K562 (cell line): Measurements from ENCODE around the gene MAGI1.

Source experiments
- GABPA ChIP-seq: fragments of 200-800 bp; sonication (Bioruptor generic); conservative IDR thresholded peaks from 2 replicates; pipeline ENCODE4 v1.6.1; 2016; ENCODE audit warnings: low read depth, missing genetic modification characterization, missing compliant biosample characterization
- POLR3G ChIP-seq: IDR thresholded peaks from 2 replicates; pipeline ENCODE4 v1.6.1; 2011; ENCODE audit not compliant: insufficient read length, insufficient replicate concordance; ENCODE audit errors: extremely low read depth
- RFX5 ChIP-seq: IDR thresholded peaks from 2 replicates; pipeline ENCODE4 v1.6.1; 2011; ENCODE audit warnings: low read depth, mild to moderate bottlenecking, improper control_type of control experiment, low read length
- TF ChIP-seq, protein P1 (sequence below): sonication (generic); formaldehyde crosslinking; IDR thresholded peaks from 2 replicates; pipeline ENCODE4 v1.8.1; 2022; ENCODE audit warnings: missing genetic modification reagents
- TF ChIP-seq, protein P2 (sequence below): sonication (generic); formaldehyde crosslinking; IDR thresholded peaks from 2 replicates; pipeline ENCODE4 v1.8.0; 2022; ENCODE audit warnings: mild to moderate bottlenecking, missing genetic modification reagents, borderline replicate concordance
- TF ChIP-seq, protein P3 (sequence below): sonication (generic); formaldehyde crosslinking; IDR thresholded peaks from 2 replicates; pipeline ENCODE4 v1.8.0; 2022; ENCODE audit warnings: mild to moderate bottlenecking, missing genetic modification reagents

DNA sequence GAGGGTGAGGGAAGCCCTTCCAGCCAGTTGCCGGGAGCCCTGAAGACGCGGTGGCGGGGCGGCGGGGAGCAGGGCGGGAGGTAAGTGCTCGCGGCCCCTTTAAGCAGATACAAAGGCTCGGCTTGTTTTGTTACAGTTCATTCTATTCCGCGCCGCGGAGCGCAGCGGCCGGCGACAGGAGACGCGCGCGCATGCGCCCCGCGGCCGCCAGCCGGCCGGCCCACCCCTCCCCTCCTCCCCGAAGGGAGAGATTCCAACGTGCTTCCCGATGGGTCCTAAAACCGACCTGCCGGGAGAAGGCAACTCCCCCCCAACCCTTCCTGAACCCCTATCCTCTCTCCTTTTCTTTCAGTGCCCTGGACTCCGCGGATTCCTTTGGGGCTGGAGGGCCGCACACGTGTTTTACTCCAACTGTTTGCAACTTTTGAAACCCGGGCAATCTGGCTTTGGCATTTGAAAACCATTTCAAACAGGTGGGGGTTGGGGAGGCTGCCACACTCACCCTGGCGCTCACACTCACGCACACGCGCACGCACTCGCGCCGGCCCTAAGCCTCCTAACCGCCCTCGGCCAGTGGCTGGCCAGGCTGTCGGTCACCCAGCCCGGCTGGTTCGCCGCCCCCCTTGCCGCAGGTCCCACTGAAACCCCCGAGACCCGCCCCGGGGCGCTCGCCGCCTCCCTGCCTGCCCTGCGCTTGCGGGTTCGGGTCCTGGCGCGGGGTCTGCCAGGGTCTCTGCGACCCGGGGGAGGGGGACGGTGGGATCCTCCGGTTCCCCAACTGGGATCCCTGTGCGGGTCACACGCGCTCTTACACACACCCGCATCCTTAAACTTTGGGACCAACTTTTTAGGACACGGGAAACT lies at the start of gene MAGI1:
- TF ChIP-seq POLR3G (no peak), RFX5 (no peak), GABPA (tag) (no peak)
- TF ChIP-seq, protein P1, sequence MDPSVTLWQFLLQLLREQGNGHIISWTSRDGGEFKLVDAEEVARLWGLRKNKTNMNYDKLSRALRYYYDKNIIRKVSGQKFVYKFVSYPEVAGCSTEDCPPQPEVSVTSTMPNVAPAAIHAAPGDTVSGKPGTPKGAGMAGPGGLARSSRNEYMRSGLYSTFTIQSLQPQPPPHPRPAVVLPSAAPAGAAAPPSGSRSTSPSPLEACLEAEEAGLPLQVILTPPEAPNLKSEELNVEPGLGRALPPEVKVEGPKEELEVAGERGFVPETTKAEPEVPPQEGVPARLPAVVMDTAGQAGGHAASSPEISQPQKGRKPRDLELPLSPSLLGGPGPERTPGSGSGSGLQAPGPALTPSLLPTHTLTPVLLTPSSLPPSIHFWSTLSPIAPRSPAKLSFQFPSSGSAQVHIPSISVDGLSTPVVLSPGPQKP (CRISPR knock-in tag): no peak
- TF ChIP-seq, protein P2, sequence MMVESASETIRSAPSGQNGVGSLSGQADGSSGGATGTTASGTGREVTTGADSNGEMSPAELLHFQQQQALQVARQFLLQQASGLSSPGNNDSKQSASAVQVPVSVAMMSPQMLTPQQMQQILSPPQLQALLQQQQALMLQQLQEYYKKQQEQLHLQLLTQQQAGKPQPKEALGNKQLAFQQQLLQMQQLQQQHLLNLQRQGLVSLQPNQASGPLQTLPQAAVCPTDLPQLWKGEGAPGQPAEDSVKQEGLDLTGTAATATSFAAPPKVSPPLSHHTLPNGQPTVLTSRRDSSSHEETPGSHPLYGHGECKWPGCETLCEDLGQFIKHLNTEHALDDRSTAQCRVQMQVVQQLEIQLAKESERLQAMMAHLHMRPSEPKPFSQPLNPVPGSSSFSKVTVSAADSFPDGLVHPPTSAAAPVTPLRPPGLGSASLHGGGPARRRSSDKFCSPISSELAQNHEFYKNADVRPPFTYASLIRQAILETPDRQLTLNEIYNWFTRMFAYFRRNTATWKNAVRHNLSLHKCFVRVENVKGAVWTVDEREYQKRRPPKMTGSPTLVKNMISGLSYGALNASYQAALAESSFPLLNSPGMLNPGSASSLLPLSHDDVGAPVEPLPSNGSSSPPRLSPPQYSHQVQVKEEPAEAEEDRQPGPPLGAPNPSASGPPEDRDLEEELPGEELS (CRISPR knock-in tag): no peak
- TF ChIP-seq, protein P3, sequence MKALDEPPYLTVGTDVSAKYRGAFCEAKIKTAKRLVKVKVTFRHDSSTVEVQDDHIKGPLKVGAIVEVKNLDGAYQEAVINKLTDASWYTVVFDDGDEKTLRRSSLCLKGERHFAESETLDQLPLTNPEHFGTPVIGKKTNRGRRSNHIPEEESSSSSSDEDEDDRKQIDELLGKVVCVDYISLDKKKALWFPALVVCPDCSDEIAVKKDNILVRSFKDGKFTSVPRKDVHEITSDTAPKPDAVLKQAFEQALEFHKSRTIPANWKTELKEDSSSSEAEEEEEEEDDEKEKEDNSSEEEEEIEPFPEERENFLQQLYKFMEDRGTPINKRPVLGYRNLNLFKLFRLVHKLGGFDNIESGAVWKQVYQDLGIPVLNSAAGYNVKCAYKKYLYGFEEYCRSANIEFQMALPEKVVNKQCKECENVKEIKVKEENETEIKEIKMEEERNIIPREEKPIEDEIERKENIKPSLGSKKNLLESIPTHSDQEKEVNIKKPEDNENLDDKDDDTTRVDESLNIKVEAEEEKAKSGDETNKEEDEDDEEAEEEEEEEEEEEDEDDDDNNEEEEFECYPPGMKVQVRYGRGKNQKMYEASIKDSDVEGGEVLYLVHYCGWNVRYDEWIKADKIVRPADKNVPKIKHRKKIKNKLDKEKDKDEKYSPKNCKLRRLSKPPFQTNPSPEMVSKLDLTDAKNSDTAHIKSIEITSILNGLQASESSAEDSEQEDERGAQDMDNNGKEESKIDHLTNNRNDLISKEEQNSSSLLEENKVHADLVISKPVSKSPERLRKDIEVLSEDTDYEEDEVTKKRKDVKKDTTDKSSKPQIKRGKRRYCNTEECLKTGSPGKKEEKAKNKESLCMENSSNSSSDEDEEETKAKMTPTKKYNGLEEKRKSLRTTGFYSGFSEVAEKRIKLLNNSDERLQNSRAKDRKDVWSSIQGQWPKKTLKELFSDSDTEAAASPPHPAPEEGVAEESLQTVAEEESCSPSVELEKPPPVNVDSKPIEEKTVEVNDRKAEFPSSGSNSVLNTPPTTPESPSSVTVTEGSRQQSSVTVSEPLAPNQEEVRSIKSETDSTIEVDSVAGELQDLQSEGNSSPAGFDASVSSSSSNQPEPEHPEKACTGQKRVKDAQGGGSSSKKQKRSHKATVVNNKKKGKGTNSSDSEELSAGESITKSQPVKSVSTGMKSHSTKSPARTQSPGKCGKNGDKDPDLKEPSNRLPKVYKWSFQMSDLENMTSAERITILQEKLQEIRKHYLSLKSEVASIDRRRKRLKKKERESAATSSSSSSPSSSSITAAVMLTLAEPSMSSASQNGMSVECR: no peak
